Hepatocyte (in vitro differentiated cells): Measurements from ENCODE around the gene ANKRD52. TPM values are rescaled to one million over a fixed set of nuclear protein-coding genes. Genes with fewer than 3 reads are reported as not detected.

Experiments
- DNase-seq: peaks from one replicate; pipeline ENCODE4 v3.0.0-alpha.2; 2016; ENCODE audit warnings: low spot score
- H2AFZ ChIP-seq: fragments of 200-600 bp; sonication (generic); 2 replicates; pipeline ENCODE4 v1.6.0; 2016; ENCODE audit warnings: antibody characterized with exemption, mild to moderate bottlenecking
- H3K27ac ChIP-seq: fragments of 200-600 bp; sonication (generic); 2 replicates; pipeline ENCODE4 v1.5.1; 2016; ENCODE audit warnings: mild to moderate bottlenecking
- H3K27me3 ChIP-seq: fragments of 200-600 bp; sonication (generic); 2 replicates; pipeline ENCODE4 v1.6.1; 2016
- H3K36me3 ChIP-seq: fragments of 200-600 bp; sonication (generic); replicated peaks from 2 replicates; pipeline ENCODE4 v1.5.1; 2016; ENCODE audit warnings: low read depth; ENCODE audit not compliant: insufficient read depth
- H3K4me1 ChIP-seq: fragments of 200-600 bp; sonication (generic); 2 replicates; pipeline ENCODE4 v1.5.1; 2016; ENCODE audit warnings: mild to moderate bottlenecking, moderate library complexity; ENCODE audit not compliant: insufficient read depth
- H3K4me2 ChIP-seq: fragments of 200-600 bp; sonication (generic); 2 replicates; pipeline ENCODE4 v1.6.0; 2016
- H3K4me3 ChIP-seq: fragments of 200-600 bp; sonication (generic); 2 replicates; pipeline ENCODE4 v1.5.1; 2016; ENCODE audit warnings: mild to moderate bottlenecking
- H3K79me2 ChIP-seq: fragments of 200-600 bp; sonication (generic); 2 replicates; pipeline ENCODE4 v1.6.0; 2017; ENCODE audit warnings: mild to moderate bottlenecking
- H3K9me2 ChIP-seq: fragments of 200-600 bp; sonication (generic); replicated peaks from 2 replicates; pipeline ENCODE4 v1.6.0; 2017; ENCODE audit warnings: mild to moderate bottlenecking; ENCODE audit not compliant: insufficient read depth
- H3K9me3 ChIP-seq: fragments of 200-600 bp; sonication (generic); 2 replicates; pipeline ENCODE4 v1.5.1; 2016; ENCODE audit warnings: low read depth, mild to moderate bottlenecking
- H4K20me1 ChIP-seq: fragments of 200-600 bp; sonication (generic); 2 replicates; pipeline ENCODE4 v1.6.0; 2016; ENCODE audit warnings: mild to moderate bottlenecking; ENCODE audit not compliant: insufficient read depth, poor library complexity, severe bottlenecking
- CTCF ChIP-seq: fragments of 200-600 bp; sonication (generic); IDR thresholded peaks from 2 replicates; pipeline ENCODE4 v1.5.1; 2016; ENCODE audit warnings: antibody characterized with exemption, mild to moderate bottlenecking; ENCODE audit not compliant: poor library complexity
- EZH2 ChIP-seq: fragments of 200-600 bp; sonication (generic); IDR thresholded peaks from 2 replicates; pipeline ENCODE4 v1.6.1; 2016; ENCODE audit warnings: antibody characterized with exemption, mild to moderate bottlenecking, borderline replicate concordance
- EZH2phosphoT487 ChIP-seq: fragments of 200-600 bp; sonication (generic); IDR thresholded peaks from one replicate; pipeline ENCODE4 v1.6.1; 2018; ENCODE audit warnings: antibody characterized with exemption, mild to moderate bottlenecking, low read depth, moderate library complexity; ENCODE audit not compliant: unreplicated experiment, severe bottlenecking
- WGBS: methylation state at CpG from one replicate; pipeline ENCODE4 v1.1.6; 2016; ENCODE audit warnings: low lambda C conversion rate; ENCODE audit errors: missing lambda C conversion rate; 5-methylcytosine and 5-hydroxymethylcytosine counted together
- polyA plus RNA-seq: library from polyadenylated mRNA; unstranded; fragments of >200 nt; fragmentation: Nextera tagmentation; extraction: Ambion mirVana; gene quantifications from 2 replicates; pipeline ENCODE4 v1.2.1, GENCODE V29; 2016
- total RNA-seq: library from RNA; depleted of rRNA; stranded (reverse); fragments of >200 nt; gene quantifications from 2 replicates; pipeline ENCODE4 v1.2.3, GENCODE V29; 2014

ANKRD52 gene
- total and polyA plus RNA-seq, 2 experiments from 2014 or later = 23.3 to 37.2 TPM

- Histone ChIP-seq H3K4me2 (no peak overlapping the region), H3K27ac (no peak overlapping the region), H3K9me2 (no peaks in the 10 kb centered on the region), H3K36me3 (no peaks in the 10 kb centered on the region), H3K4me3 (no peak overlapping the region), H3K27me3 (no peaks in the 10 kb centered on the region), H3K4me1 (peaks cover 12% of the 10 kb centered on the region), H3K79me2 (peaks cover 31% of the 10 kb centered on the region), H4K20me1 (peaks cover 12% of the 10 kb centered on the region), H2AFZ (no peak overlapping the region), H3K9me3 (no peaks in the 10 kb centered on the region)
- DNase-seq = no peak
- WGBS = 97% methylated on average over 11 of the region's 11 CpGs
- TF ChIP-seq EZH2phosphoT487 = no peak
Observed at GRCh38 chr12:56253091-56253490, 5.1 kb downstream of the ANKRD52 start.

- Histone ChIP-seq H3K27me3 (no peaks in the 10 kb centered on the region), H3K36me3 (no peaks in the 10 kb centered on the region), H3K27ac (no peak overlapping the region), H3K9me2 (no peaks in the 10 kb centered on the region), H3K9me3 (no peaks in the 10 kb centered on the region), H3K4me3 (no peak overlapping the region), H3K4me1 (peaks cover 12% of the 10 kb centered on the region), H2AFZ (no peak overlapping the region), H3K79me2 (peaks cover 26% of the 10 kb centered on the region), H3K4me2 (no peak overlapping the region), H4K20me1 (peaks cover 12% of the 10 kb centered on the region)
- TF ChIP-seq EZH2phosphoT487 (no peak), EZH2 (no peak), CTCF (no peak)
- no peak for DNase-seq
- WGBS = 96% methylated on average over 3 of the region's 3 CpGs
Observed at GRCh38 chr12:56252649-56253048, 5.5 kb downstream of the ANKRD52 start.

GRCh38 chr12:56248711-56249110 lies 9.5 kb downstream of the ANKRD52 start:
- H2AFZ ChIP-seq = no peak overlapping the region
- H3K27me3 ChIP-seq = no peaks in the 10 kb centered on the region
- H3K4me2 ChIP-seq = no peak overlapping the region
- no peaks in the 10 kb centered on the region for H3K9me2 ChIP-seq
- H3K9me3 ChIP-seq = no peaks in the 10 kb centered on the region
- no peaks in the 10 kb centered on the region for H4K20me1 ChIP-seq
- peaks cover under 1% of the 10 kb centered on the region for H3K79me2 ChIP-seq
- no peaks in the 10 kb centered on the region for H3K4me1 ChIP-seq
- no peak for DNase-seq
- no peaks in the 10 kb centered on the region for H3K36me3 ChIP-seq
- WGBS = 97% methylated on average over 7 of the region's 8 CpGs
- no peak overlapping the region for H3K4me3 ChIP-seq
- no peak for TF ChIP-seq CTCF
- TF ChIP-seq EZH2 = no peak
- TF ChIP-seq EZH2phosphoT487 = no peak
- no peak overlapping the region for H3K27ac ChIP-seq

GRCh38 chr12:56247923-56248322 lies 10.3 kb downstream of the ANKRD52 start:
- TF ChIP-seq CTCF (no peak), EZH2 (no peak), EZH2phosphoT487 (no peak)
- no peaks in the 10 kb centered on the region for H3K4me1 ChIP-seq
- no peaks in the 10 kb centered on the region for H3K27me3 ChIP-seq
- H3K4me2 ChIP-seq = no peak overlapping the region
- no peaks in the 10 kb centered on the region for H4K20me1 ChIP-seq
- H2AFZ ChIP-seq = no peak overlapping the region
- no peak for DNase-seq
- no peaks in the 10 kb centered on the region for H3K9me2 ChIP-seq
- no peaks in the 10 kb centered on the region for H3K9me3 ChIP-seq
- no peak overlapping the region for H3K4me3 ChIP-seq
- no peaks in the 10 kb centered on the region for H3K79me2 ChIP-seq
- no peaks in the 10 kb centered on the region for H3K36me3 ChIP-seq
- H3K27ac ChIP-seq = no peak overlapping the region
- WGBS = 99% methylated on average over 16 of the region's 16 CpGs
